Fibroblast of the conjunctiva (primary cell): ENCODE data around the gene SLC35E4.
A peak's percentile ranks its signal among the peaks of the same experiment; 100 is the strongest.
"Not testable (repeated sequence)": the region's sequence is repeated elsewhere in the genome, so short reads cannot be mapped to it uniquely, and the experiment has no call there.

Experiments used
- DNase-seq: peaks from one replicate; pipeline ENCODE4 v3.0.0-alpha.2; 2010; ENCODE audit warnings: low read depth

The SLC35E4 gene, protein sequence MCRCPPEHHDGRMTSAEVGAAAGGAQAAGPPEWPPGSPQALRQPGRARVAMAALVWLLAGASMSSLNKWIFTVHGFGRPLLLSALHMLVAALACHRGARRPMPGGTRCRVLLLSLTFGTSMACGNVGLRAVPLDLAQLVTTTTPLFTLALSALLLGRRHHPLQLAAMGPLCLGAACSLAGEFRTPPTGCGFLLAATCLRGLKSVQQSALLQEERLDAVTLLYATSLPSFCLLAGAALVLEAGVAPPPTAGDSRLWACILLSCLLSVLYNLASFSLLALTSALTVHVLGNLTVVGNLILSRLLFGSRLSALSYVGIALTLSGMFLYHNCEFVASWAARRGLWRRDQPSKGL

DNA sequence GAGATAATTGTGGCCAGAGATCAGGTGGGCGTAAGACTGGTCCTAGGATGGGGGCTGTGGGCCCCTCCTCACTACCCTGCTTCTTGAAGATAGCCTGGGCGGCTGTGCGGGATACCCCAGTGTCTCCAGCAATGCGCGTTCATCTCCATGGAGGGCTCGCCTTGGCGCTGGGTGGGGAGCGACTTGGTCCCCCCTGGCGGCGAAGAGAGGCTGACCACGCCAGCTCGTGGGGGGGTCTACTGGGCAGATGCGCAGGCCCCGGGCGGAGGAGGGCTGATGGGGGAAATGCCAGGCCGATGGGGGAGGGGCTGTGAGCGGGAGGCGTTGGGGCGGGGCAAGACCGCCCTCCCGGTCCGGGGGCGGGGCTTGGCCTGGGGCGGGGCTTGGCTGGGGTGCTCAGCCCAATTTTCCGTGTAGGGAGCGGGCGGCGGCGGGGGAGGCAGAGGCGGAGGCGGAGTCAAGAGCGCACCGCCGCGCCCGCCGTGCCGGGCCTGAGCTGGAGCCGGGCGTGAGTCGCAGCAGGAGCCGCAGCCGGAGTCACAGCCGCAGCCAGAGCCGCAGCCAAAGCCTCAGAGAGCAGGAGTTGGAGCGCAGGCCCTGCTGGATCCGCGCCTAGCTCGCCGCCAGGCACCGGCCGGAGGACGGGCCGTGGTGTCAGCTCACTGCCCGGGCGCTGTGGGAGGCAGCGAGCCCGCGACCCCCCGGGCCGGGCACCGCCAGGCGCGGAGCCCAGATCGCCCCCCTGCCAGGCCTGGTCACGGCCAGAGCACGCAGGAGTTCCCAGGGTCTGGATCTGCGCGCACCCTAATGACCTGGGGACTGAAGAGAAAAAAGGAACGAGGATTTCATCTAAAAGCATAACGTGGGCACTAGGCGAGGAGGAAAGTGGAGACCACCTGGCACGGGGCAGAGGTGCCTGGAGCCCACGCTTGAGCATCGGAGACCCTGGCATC is at the start of gene SLC35E4:
TSS of gene SLC35E4 (plus strand) at position 509 of the 953 bp plus-strand sequence. CDS start 670 bp downstream, outside the sequence.
- DNase-seq: peak; percentile 85

DNA sequence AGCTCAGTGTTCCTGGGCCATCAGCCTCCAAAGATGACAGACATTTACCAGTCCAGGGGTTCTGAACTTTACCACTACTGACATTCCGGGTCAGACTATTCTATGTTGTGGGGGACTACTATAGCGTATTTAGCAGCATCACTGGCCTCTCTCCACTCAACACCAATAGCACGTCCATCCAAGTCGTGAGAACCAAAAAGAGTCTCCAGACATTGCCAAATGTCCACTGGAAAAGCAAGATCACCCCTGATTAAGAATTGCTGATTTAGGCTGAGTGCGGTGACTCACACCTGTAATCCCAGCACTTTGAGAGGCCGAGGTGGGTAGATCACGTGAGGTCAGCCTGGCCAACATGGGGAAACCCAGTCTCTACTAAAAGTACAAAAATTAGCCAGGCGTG is 49.2 kb upstream of the SLC35E4 start:
- DNase-seq: no peak

DNA sequence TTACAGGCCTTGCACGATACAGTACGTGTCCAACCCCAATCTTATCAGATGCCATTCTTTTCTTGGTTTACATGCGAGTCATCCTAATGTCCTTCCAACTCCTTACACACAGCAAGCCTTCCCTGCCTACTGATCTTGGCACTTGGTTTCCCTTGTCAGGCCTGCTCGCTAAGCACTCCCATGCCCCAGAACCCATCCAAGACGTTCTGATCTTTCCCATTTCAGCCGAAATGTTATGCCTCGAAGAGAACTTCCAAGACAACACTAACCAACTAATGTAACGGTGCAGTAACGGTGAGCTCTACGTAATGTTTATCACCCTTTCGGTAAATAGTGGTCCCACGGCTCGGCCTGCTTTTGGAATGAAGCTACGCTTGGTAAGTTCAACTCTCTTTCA is 44.4 kb upstream of the SLC35E4 start:
- no peak for DNase-seq

DNA sequence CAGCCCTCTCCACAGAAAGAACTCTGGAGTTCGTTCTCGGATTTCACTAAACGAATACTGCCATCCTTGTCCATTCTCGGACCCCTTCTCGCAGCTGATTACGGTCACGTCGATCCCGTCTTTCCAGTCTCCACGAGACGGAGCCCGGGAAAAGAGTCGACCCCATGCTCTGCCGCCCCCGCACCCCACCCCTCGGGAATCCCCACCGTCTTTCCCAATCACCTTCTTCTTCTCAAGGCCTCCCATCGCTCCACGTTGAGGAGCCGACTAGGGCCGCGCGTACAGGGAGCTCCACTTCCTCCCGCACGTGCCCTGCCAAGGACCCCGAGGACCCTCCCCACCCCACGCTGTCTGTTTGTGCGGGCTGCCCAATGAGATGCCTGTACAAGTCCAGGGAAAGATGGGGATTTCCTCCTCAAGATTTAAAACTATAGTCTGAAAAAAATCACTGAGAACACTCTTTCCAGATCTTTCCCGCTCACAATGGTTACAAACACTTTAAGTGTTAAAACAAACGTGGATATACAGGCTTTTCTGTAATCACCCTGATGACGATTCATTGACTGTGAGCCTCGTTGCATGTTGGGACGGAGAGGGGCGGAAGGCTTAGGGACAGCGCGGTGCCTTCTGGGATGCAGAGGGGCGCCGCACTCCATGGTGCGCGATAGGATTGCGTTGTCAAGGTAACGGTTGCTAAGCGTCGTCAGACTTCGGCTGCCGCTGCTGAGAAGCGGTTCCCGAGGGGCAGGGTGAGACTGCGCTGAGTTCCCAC is 43.8 kb upstream of the SLC35E4 start, which contains the start of gene PES1:
TSS of gene PES1 (minus strand) at position 323 of the 772 bp plus-strand sequence. CDS start at position 246, 77 bp downstream.
- peak; percentile 98 for DNase-seq

DNA sequence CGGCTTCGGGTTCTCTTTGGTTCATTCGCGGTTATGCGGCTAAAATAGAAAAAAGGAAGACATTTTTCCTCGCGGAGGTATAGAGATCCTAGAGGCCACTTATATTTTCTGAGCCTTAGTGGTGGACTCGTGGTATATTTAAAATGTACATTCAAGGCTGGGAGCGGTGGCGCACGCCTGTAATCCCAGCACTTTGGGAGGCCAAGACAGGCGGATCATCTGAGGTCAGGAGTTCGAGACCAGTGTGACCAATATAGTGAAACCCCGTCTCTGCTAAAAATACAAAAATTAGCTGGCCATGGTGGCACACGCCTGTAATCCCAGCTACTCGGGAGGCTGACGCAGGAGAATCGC is 43.2 kb upstream of the SLC35E4 start:
- DNase-seq: not testable (repeated sequence)

DNA sequence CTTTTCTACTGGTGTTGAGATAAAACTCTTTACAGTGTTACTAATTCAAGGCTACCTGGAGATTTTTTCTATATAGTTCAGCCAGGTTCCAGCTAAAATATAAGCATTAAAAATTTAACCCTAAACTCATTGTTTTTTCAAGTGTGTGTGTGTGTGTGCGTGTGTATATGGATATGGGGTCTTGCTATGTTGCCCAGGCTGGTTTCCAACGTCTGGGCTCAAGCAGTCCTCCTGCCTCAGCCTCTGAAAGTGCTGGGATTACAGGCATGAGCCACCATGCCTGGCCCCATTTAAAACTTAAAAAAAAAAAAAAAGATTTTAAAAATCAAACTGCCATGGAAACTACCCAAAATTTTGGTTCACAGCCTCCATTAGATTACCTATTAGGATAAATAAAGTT is 39.4 kb upstream of the SLC35E4 start:
- no peak for DNase-seq

DNA sequence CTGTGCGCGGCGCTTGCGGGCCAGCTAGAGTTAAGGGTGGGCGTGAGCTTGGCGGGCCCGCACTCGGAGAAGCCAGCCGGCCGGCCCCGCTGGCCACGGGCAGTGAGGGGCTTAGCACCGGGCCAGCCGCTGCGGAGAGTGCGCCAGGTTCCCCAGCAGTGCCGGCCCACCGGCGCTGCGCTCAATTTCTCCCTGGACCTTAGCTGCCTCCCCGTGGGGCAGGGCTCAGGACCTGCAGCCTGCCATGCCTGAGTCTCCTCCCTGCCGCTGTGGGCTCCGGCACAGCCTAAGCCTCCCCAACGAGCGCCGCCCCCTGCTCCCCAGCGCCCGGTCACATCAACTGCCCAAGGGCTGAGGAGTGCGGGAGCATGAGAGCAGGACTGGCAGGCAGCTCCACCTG is 38.7 kb upstream of the SLC35E4 start:
- DNase-seq: no peak

DNA sequence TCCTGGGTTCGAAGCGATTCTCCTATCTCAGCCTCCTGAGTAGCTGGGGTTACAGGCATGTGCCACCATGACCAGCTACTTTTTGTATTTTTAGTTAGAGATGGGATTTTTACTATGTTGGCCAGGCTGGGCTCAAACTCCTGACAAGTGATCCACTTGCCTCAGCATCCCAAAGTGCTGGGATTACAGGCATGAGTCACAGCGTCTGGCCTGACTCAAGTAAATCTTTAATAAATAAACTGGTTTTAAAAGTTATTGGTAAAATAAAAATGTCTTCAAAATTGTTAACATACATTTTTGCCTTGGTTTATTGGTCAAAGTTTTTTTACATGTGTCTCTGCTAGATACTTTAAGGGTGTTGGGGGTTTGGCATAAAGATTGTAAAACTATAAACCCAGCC is 36.6 kb upstream of the SLC35E4 start:
- no peak for DNase-seq

DNA sequence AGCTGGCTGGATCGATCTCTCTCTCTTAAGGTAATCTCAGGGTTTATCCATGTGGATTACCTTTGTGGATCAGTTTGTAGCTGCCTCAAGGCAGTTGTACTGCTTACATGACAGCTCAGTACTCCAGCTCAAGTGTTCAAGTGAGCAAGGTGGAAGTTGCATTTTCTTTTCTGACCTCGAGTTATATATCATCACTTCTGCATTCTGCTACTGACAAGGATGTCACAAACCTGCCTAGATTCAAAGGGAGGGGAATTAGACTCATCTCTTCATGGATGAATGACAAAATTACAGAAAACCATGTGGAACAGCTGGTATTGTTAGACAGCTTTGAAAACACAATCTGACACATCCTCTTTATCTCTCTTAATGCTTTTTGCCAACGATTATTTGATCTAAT is 34.7 kb upstream of the SLC35E4 start:
- no peak for DNase-seq

DNA sequence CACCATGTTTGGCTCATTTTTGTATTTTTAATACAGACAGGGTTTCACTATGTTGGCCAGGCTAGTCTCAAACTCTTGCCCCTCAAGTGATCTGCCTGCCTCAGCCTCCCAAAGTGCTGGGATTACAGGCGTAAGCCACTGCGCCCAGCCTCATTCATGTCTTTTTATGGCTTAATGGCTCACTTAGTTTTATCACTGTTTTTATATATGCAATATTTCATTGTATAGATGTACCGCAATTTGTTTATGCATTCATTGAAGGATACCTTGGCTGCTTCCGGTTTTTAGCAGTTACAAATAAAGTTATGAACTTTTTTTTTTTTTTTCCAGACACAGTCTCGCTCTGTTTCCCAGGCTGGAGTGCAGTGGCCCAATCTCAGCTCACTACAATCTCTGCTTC is 34.1 kb upstream of the SLC35E4 start:
- DNase-seq: no peak

DNA sequence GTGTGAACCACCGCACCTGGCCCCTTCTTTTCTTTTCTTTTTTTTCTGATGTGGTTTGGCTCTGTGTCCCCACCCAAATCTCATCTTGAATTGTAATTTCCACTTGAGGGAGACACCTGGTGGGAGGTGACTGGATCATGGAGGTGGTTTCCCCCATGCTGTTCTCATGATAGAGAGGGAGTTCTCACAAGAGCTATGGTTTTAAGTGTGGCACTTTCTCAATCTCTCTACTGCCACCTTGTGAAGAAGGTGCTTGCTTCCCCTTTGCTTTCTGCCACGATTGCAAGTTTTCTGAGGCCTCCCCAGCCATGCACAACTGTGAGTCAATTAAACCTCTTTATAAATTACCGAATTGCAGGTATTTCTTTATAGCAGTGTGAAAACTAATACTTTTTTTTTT is 33.5 kb upstream of the SLC35E4 start:
- DNase-seq: no peak

DNA sequence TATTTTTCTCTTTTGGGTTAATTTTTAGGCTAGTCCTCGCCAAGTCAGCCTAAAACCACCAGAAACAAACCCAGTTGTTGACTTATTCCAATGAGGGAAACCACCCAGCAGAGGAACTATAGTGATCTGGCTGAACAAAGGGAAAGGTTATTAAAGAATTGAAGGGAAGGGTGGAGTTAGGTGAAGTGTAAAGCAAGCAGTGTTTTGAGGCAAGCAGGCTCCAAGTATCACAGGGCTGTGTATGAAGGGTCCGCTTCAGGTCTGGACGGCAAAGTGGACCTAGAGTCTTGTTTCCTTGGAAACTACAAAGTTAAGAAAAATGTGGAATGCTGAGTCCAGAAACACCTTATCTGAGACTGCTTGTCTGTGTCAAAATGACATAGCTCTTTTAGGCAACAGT is 31.8 kb upstream of the SLC35E4 start:
- DNase-seq: no peak

DNA sequence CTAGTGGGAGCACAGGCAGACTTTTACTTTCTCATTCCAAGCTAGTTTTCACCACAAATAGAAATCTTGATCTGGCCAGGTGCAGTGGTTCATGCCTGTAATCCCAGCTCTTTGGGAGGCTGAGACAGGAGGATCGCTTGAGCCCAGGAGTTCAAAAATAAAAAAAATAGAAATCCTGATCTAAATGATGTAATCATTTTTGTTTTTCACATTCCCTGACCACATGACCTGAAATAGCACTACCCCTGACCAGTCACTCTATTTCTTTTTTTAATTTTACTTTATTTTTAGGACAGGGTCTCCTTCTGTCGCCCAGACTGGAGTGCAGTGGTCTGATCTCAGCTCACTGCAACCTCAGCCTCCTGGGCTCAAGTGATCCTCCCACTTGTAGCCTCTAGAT is 30.9 kb upstream of the SLC35E4 start:
- DNase-seq: no peak

DNA sequence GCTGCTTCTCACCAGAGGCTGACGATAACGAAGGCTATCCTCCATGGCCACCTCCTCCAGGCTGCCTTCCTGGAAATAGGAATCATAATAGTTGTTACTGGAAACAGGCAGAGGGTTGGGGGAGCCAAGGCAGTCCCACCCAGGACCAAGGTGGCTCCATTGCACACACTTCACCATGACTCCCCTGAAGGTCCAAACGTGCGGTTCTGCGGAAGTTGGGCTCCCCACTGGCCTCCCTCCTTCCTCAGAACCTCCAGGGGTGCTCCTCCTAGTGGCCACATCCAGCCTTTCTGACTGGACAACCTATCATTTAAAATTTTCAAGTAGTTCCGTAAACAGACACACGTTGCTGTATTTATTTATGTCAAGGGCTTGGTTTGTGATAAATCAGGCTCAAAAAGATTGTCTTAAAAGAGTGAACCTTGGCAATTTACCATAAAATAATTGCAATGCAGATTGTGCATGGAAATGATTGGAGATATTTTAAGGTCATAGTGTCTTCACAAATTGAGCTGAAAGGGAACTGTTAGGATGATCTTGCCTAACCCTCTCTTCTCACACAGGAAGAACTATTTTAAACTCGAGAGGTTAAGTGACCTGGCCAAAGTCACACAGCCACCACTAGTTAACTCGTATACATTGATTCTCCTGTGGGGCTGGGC is 30.0 kb upstream of the SLC35E4 start:
- no peak for DNase-seq

DNA sequence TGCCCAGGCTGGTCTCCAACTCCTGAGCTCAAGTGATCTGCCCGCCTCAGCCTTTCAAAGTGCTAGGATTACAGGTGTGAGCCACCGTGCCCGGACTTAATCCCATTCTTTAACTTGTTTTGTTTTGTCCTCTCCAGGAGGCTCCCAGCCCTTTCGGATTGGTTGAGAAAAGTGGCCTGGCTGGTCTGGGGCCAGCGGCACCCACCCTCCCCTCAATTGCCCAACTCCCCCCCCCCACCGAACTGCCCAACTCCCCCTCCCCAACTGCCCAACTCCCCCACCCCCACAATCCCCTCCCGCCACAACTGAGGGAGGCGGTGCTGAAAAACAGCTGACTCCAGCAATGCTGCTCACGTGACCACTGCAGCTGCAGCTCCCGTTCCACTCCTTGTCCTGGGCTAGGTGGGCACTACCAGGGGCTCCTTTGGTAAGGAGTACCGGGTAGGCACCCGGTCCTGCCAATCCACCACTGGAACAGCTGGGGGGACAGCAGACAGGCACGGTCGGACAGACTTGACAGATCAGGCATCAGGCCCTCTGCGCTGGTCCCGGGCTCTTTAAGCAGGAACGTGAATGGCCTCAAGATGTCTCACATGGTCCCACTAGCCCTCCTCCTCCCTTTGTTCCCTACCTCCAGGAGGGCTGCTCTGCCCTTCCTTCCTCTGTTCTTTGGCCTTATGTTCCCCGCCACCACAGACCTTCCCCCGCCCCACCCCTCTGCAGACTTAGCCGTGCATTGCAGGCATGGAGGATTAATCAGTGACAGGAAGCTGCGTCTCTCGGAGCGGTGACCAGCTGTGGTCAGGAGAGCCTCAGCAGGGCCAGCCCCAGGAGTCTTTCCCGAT is 28.9 kb upstream of the SLC35E4 start, which contains the start of gene TCN2:
TSS of gene TCN2 (plus strand) at position 720 of the 845 bp plus-strand sequence. CDS start 158 bp downstream, outside the sequence.
- DNase-seq: peak; percentile 45

DNA sequence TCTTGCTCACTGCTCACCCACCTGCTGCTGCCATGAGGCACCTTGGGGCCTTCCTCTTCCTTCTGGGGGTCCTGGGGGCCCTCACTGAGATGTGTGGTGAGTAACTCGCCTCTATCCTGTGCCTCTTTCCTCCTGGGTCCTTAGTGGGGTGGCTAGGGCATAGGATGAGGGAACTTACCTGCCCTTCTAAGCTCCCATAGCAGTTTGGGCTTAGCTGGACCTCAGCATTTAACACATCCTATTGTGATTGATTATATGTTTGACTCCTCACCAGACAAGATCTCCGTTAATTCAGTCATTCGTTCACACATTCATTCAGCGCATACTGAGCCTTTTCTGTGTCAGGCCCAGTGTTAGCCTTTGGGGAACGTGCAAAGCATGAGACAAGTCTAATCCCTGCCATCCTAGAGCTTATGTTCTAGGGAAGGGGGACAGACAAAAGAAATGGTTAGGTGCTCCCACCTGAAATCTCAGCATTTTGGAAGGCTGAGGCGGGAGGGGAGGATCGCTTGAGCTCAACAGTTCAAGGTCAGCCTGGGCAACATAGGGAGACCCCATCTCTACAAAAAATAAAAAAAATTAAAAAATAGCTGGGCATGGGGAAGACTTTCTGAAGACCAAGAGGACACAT is 28.2 kb upstream of the SLC35E4 start:
- DNase-seq: no peak

DNA sequence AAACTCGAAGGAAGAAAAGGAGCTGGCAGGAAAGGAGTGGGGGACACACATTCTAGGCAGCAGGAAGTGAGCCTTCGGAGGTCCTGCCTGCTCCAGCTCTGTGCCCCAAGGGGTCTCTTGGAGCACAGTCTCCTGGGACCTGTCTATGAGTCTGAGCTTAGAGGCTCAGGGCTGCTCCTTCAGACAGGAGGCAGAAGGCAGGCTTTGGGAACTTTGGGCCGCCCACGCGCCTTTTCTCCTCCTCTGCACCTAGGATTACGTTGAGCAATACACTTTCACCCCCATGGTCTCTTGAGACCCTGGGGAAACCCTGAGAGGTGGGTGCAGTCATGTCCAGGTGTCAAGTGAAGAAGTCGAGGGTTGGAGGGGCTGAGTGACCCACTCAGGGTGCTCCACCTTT is 27.6 kb upstream of the SLC35E4 start:
- no peak for DNase-seq

DNA sequence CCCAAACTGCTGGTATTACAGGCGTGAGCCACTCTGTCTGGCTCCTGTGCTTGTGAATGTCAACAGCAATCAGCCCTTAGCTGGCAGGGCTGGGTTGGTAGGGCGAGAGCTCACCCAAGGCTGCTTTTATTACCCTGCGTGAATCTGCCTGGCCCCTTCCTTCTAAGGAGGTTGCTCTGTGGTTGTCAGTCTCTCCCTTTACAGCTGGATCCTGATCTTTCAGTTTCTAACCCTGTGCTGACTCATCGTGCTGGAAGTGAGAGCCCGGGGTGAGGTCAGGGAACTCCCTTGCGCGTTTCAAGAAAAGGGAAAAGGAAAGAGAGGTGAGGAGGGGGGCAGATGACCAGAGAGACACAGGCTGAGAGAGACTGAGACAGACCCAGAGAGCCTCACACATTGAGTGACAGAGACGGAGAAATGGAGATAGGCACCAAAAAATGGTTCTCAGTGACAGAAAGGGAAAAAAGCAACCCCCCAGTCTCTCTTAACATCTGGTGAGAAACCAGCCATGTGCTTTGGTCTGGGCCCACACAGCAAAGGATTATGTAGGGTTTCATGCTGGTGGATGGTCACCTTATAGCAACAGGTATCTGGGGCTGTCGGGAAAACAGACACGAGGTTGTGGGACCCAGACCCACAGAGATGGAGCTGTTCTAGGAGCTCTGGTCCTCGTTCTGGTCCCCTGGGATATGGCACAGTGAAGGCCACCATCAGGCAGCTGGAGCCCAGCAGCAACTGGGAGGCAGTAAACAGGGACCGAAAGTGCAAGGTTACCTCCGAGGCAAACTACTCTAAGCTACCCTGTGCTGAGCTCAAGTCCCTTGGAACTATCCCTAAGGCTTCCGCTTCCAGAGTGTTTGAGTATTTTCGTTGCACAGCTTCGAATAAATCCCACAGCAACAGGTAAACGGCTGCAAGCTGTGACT is 26.1 kb upstream of the SLC35E4 start:
- peak; percentile 49 for DNase-seq

DNA sequence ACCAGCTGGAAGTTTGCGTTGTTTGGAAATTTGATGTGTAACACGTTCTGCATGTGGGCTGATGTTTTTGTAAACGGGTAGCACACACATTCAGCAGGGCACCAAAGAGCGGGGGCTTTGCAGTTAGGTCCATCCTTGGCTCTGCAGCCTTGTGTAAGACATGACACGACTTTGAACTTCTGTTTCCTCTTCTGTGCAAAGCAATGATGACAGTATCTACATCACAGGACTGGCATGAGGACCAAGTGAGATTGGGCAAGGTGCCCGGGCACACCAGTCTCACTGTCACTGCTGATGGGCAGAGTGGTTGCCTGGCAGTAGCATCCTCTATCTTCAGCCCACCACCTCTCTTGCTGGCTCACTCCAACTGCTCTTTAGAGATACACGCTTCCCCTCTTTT is 25.3 kb upstream of the SLC35E4 start:
- DNase-seq: no peak
